ENCODE measurements around the gene ROR2.

GRCh38 chr9:91663858-91664257, 286.2 kb downstream of the ROR2 start:
- TF ChIP-seq CTCF (IDR thresholded peaks at IDR 0.05), result no peak
- TF ChIP-seq POLR2A (IDR thresholded peaks at IDR 0.05), result no peak

All from uterus (tissue), 2 donors.